ENCODE results near the gene SPINT2. TPM values are rescaled to one million over a fixed set of nuclear protein-coding genes. Genes with fewer than 3 reads are reported as not detected.

The SPINT2 gene
- total RNA-seq, 1 experiment from 2014 or later = not detected

Other genes starting within 250 kb of the SPINT2 start
- 10.5 and 10.6 TPM in 2 replicates for gene DPF1, start 40.4 kb upstream of the SPINT2 start, total RNA-seq (2014; rRNA removed; shearing (Covaris generic))
- not detected in 2 replicates for gene PPP1R14A, start 8.2 kb upstream of the SPINT2 start, total RNA-seq (2014; rRNA removed; shearing (Covaris generic))
- gene C19orf33, start 39.7 kb downstream of the SPINT2 start, total RNA-seq (2014; rRNA removed; shearing (Covaris generic)) = not detected in 2 replicates
- gene YIF1B, start 51.4 kb downstream of the SPINT2 start, total RNA-seq (2014; rRNA removed; shearing (Covaris generic)) = 68.1 and 92.4 TPM in 2 replicates
- 0.03 and 0.34 TPM in 2 replicates for gene KCNK6, start 55.3 kb downstream of the SPINT2 start, total RNA-seq (2014; rRNA removed; shearing (Covaris generic))
- 0.08 TPM in 1 of 2 replicates, not detected in the other for gene CATSPERG, start 71.3 kb downstream of the SPINT2 start, total RNA-seq (2014; rRNA removed; shearing (Covaris generic))
- gene PSMD8, start 110.0 kb downstream of the SPINT2 start, total RNA-seq (2014; rRNA removed; shearing (Covaris generic)) = 248 and 454 TPM in 2 replicates
- 0.47 and 0.71 TPM in 2 replicates for gene GGN, start 123.5 kb downstream of the SPINT2 start, total RNA-seq (2014; rRNA removed; shearing (Covaris generic))
- gene SPRED3, start 124.1 kb downstream of the SPINT2 start, total RNA-seq (2014; rRNA removed; shearing (Covaris generic)) = 0.79 and 1.0 TPM in 2 replicates
- gene FAM98C, start 138.5 kb downstream of the SPINT2 start, total RNA-seq (2014; rRNA removed; shearing (Covaris generic)) = 22.9 and 41.5 TPM in 2 replicates
- not detected in 2 replicates for gene RASGRP4, start 161.6 kb downstream of the SPINT2 start, total RNA-seq (2014; rRNA removed; shearing (Covaris generic))
- not detected in 2 replicates for gene RYR1, start 169.1 kb downstream of the SPINT2 start, total RNA-seq (2014; rRNA removed; shearing (Covaris generic))